Kidney tubule cell (primary cell): Measurements from ENCODE around the gene PRF1.
"Not testable (repeated sequence)": the region's sequence is repeated elsewhere in the genome, so short reads cannot be mapped to it uniquely, and the experiment has no call there.

Experiments
- DNase-seq: peaks from one replicate; pipeline ENCODE4 v3.0.0-alpha.2; 2018; ENCODE audit warnings: low spot score

PRF1 gene

DNA sequence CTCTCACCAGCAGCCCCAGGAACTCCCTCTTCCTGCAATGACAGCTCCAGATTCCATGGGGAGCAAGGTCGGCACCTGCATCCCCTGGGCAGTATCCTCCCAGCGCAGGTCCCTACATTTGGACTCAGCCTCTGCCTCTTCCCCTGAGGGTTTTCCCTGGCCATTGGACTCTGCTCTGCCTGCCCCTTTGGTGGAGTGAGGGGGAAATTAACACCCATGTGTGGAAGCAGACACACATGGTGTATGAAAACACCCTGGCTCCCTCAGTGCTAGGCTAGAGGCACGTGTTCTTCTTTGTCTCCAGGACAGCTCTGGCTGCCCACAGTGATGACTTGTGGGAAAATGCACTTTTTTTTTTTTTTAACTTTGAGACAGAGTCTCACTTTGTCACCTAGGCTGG is 8.4 kb downstream of the PRF1 start:
- no peak for DNase-seq

DNA sequence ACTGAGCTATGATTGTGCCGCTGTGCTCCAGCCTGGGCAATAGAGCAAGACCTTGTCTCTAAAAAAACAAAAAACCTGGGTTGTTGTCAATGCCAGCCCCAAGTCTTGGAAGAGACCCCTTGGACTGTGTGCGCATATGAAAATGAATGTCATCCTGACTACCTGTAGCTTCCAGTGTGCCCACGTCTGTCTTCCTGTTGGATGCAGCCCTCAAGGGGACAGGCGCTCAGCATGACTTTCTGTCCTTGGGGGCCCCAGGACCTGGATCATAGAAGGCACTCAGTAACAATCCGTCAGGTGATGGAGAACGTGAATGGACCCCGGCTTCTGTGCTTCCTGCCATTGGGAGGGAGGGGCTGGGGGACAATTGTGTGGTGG is 9.0 kb downstream of the PRF1 start:
- DNase-seq: no peak

DNA sequence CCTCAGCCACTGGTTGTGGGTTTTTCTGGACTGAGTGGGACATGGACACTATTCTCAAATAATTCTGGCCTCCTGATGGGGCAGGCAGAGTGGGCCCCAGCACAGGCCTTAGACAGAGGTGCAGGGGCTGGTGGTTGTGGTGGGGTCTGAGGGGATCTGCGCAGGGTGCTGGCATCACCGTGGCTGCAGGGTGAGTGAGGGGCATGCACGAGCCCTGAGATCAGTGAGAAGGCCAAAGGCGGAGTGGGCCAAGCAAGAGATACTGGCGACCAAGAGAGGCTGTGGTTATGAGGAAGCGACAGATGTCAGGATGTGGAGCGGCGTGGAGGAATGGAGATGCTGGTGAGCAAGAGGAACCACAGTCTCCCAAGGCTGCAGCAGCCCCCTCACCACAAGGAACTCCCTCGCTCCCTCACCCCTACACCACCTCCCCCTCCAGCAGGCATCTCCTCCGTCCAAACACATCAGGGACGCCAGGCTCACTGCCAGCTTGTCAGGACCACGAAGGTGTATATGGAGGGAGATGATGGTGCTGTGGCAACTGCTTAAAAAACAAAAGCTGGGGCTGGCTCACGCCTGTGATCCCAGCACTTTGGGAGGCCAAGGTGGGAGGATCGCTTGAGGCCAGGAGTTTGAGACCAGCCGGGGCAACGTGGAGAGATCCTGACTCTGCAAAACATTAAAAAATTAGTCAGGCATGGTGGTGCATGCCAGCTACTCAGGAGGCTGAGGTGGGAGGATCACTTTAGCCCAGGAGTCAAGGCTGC is 9.6 kb downstream of the PRF1 start:
- DNase-seq: no peak

DNA sequence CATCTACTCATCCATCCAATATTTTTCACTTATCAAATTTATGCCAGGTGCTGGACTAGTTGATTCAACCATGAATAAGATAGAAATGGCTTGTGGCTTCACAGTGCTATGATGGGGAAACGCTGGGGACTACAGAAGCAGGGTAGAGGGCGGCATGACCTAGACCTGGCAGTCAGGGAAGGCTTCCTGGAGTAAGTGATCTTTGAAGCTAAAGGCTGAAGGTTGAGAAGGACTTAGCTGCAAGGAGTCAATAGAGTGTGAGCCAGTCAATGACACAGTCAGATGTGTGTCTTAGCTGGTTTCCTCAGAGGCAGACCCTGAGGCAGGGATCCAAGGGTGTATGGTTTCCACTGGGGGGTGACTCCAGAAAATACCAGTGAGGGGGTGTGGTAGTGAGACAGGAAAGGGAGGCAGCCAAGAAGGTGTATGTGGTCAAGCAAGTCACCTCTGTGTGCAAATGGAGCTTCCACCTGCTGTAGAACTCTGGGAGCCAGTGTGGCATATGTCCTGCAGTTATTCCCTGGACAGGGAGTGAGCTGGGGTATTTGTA is 10.3 kb downstream of the PRF1 start:
- DNase-seq: no peak

DNA sequence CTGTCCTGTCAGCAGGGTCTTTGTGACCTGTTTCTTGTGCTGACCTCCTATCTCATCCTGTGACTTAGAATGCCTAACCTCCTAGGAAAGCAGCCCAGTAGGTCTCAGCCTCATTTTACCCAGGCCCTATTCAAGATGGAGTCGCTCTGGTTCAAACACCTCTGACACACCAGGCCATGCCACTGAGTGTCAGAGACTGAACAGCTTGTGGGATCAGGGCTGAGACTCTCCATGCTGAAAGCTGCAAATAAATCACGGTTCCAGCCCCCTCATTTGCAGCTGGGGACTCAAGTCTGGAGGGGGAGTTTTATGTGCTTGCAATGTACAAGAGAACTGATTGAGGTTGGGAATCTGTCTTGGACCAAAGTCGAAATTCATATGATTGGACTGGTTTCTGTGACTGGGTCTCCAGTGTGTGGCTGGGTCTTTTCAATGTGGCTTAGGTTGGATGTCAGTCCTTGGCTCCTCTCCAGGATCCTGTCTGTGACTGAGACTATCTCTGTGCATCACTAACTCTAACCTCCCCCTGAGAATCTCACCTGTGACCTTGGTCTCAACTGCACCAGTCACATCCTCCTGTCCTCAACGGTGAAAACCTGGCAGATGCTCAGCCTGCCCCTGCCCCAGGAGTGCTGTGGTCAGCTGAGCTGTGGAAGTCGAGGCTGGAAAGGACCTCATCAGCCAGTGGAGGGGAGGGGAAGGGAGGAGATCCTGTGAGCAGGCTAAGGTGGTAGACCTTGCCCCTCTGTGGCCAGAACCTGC is 11.7 kb downstream of the PRF1 start:
- no peak for DNase-seq

DNA sequence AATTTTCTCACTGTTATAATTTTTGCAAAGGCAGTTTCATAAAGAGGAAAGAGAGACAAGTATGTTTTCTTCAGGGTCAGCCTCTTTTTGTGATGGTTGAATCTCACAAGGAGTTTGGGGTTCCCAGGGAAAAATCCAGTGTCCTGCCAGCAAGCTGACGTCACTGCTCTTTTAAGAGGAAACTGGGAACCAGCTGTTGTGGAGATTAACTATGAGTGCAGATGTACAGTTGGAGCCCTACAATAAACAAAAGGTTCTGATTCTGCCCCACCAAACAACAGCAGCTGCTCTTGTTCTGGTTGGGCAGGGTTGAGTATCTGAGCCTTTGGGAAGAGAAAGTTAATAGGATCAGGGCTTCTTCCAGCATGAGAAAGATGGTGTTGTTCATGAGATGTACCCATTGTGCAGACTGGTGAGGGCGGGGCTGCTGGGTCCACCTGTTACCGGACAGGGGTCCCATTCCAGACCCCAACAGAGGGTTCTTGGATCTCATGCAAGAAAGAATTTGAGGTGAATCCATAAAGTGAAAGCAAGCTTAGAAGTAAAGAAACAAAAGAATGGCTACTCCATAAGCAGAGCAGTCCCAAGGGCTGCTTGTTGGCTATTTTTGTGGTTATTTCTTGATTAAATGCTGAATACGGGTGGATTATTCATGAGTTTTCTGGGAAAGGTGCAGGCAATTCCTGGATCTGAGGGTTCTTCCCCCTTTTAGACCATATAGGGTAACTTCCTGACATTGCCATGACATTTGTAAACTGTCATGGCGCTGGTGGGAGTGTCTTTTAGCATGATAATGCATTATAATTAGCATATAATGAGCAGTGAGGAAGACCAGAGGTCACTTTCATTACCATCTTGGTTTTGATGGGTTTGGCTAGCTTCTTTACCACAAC is 12.5 kb downstream of the PRF1 start:
- DNase-seq: no peak

DNA sequence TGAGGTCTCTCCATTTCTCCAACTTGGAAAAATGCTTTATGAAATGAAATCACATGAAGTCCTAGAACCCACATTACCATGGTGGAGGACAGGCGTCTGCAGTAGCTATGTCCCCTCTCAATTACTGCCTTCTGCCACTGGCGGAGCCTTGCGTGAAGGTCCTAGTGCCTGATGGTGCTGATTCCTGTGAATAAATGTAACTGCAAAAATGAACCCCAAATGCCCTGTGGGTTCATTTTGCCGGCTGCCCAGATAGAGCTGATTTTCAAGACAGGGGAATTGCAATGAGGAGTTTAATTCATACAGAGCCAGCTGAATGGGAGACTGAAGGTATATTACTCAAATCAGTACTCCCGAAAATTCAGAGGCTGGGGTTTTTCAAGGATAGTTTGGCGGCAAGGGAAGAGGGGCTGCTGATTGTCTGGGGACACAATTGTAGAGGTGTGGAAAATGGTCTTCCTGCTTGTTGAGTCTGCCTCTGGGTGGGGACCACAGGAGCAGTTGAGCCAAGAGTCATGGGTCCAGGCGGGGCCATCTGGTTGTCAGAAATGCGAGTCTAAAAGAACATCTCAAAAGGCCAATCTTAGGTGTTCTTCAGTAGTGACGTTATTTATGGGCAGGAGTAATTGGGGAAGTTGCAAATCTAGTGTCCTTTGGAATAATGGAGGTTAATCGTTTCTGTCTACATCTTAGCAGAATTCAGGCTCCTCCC is 13.5 kb downstream of the PRF1 start:
- no peak for DNase-seq

DNA sequence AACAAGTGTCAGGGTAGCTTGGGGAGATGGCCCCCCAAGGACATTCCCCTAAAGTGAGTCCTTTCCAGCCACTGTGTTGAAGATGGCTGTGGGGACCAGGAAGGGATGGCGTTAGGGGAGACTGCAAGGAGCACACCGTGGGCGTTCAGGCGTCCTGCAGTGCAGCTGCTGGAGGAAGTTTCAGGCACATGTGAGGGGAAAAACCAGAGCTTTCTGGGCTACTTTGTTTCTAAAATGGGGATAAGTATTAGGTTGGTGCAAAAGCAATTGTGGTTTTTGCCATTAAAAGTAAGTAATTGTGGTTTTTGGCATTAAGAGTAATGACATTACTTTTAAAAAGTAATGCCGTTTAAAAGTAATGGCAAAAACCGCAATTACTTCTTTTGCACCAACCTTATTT is 14.3 kb downstream of the PRF1 start:
- DNase-seq: no peak

DNA sequence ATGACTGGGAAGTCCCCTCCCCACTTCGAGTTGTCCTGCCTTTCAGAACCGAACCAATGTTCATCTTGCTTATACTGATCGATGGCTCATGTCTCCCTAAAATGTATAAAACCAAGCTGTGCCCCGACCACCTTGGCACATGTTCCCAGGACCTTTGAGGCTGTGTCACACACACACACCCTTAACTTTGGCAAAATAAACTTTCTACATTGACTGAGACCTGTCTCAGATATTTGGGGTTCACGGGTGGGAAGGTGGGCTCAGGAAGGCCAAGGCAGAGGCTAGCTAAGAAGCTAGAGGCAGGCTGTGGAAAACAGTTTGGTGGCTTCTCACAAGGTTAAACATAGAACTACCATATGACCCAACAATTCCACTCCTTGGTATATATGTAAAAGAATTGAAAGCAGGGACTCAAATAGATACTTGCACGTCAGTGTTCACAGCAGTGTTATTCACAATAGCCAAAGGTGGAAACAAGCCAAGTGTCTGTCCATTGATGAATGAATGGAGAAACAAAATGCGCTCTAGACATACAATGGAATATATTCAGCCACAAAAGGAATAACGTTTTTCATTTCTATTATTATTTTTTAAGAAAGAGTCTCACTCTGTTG is 15.4 kb downstream of the PRF1 start:
- DNase-seq: no peak

DNA sequence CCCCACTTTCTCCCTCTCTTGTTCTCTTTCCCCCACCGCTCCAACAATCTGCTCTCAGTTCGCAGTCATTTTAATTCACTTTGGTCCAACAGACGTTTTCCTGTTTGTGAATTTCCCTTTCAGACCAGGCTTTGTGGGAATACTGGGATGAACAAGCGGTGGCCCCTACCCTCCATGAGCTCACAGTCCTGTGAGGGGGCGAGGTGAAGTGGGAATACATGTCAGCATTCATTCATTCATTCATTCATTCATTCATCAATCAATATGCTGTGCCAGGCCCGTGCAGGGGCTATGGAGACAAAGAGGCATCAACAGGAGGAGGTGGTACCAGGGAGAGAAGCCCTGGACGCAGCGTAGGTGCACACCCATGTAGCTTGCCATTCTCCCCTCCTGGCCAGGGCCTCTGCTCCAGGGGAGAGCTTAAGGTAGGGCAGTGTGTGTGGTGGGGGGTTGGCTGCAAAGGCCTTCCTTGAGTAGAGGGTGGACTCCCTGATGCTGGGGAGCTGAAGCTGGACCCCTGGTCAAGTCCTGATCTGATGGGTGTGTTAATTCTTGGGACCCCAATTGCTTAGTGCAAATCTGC is 16.1 kb downstream of the PRF1 start:
- DNase-seq: no peak

DNA sequence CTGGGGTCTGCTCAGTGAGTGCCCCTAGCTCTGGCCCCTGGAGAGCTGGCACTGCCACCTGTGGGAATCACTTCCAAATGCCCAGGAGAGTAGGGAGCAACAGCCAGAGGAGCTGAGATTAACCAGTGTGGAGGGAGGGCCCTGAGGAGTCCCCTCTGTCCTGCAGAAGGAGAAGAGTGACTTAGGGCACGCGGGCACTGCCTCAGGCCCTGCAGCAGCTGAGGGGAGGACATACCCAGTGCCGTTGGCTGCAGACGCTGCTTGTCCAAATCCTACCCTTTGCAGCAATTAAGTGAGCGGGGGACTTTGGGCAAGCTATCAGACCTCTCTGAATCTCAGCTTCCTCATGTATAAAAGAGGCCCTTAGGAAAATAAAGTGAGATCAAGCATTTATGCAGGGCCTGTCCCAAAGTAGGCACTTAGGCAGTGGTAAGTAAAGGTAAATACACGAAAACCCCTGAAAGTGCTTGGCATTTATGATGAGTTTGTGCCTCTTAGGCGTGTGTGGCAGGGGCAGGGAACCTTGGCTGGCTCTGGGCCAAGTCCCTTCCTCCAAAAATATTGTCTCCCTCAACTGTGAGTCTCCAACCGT is 16.9 kb downstream of the PRF1 start:
- DNase-seq: no peak

DNA sequence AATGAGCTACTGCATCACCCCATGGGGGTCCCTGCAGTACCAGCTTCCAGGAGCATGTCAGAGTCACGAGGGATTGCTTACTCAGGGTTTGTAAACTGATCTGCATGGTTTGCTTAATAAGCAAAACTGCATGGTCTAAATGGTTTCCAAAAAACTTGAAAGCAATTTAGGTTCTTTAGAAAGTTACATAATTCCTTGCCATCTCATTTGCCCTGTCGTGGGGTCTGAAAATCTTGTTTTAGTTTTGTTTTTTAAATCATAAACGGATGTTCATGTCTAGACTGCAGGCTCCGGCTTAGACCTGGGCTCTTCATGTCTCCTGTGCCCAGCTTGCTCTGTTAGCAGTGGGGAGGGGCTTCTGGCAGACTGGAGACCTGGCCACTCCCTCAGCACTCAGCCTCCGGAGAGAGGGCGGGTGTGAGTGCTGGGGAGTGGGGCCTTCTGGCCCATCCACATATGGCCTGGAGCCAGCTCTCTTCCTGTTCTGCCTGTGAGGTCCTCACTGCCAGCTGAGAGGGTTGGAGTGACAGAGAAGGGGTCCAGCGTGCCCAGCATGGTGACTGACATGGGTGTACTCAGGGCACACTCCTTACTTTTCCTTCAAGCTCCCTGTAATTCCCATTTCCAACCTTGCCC is 17.5 kb downstream of the PRF1 start:
- DNase-seq: no peak

DNA sequence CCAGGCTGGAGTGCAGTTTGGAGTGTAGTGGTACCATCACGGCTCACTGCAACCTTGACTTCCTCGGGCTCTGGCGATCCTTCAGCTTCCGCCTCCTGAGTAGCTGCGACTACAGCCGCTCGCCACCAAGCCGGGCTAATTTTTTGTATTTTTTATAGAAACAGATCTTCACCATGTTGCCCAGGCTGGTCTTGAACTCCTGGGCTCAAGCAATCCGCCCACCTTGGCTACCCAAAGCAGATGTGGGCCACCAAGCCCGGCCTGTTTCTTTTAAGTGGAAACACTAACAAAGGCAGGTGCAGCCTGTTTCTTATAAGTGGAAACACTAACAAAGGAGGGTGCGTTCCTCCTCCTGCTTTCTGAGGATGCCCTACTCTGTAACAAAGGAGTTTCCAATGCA is 18.2 kb downstream of the PRF1 start:
- DNase-seq: no peak

DNA sequence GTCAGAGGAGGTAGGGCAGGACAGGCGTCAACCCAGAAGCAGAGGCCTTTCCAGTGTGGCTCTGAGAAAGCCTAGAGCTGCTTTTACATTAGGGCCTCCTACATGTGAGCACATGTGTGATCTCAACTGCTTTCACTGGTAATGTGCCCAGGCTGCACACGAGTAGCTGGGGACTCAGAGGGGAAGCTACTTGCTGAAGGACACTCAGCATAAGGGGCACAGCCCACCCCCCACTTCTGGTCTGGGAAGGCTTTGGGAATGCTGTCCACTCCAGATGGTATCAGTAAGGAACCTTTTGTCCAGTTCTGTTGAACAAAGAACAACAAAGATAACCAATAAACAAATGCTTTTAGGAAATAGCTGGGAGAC is 18.9 kb downstream of the PRF1 start:
- DNase-seq: no peak

DNA sequence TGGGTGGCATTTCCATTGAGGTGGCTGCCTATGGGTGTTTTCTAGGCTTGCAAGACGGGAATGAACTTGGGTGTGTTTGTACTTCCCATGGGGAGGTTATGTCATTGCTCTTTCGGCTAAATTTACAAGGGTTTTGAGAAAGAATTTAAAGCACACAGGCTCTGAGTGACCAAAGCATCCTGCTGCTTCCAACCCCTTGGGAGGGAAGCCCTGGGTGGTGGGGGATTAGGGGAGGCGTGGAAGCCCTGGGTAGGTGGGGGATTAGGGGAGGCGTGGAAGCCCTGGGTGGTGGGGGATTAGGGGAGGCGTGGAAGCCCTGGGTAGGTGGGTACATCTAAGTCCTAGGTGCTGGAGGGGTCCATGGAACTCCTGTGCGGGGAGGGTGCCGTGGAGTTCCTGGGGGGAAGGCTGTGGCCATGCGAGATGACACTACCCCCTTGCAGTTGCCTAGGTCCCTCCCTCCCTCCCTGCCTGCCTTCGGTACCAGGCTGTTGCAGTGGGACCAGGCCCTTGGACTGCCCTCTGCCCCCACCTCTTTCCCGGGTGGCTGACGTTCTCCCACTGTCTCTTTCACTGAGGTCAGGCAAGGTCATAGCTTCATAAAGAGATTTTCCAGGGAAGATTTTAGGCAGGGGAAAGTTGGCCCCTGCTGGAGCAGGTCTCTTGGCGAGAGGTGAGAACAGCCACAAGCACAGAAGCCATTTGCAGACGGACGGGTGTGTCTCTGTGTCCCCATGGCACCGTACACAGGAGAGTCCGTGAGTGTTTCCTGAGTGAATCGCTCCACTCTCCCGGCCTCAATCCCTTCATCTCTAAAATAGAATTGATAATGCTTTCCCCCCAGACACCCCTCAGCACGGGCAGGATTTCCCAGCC is 19.5 kb downstream of the PRF1 start:
- DNase-seq: no peak

DNA sequence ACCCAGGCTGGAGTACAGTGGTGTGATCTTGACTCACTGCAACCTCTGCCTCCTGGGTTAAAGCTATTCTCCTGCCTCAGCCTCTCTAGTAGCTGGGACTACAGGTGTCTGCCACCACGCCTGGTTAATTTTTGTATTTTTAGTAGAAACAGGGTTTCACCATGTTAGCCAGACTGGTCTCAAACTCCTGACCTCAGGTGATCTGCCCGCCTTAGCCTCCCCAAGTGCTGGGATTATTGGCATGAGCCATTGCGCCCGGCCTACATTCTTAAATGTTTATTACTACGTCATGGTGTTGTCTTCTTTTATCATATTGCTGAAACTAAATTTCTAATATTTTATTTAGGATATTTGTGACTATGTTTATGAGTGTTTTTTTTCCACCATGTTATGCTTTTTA is 21.4 kb downstream of the PRF1 start:
- not testable (repeated sequence) for DNase-seq

DNA sequence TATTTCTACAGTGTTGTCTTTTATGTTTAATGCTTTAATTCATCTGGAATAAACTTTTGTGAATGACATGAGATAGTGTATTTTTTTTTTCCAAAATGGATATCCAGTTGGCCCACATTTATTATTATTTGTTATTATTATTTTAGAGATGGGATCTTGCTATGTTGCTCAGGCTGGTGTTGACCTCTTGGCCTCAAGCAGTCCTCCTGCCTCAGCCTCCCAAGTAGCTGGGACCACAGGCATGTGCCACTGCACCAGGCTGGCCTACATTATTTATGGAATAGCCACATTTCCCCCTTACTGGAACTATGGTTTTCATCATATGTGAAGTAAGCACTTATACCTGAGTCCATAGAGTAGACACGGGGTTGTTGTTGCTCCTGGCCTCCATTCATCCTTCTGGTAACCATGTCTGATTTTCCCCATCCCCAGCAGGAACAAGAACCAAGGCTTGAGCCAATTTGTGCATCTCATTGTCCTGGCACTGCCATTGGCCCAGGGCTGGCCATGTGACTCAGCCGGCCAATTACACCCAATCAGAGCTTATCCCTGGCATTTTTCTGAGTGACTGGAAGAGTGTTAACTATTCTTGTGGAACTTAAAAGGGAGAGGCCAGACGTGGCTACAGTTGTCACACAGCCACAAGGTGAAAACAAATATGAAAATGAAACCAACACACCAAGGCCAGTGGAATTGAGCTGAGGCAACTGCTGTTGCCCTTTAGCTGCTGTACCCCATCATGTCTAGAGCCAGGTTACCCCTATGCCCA is 23.1 kb downstream of the PRF1 start:
- DNase-seq: peak; percentile 69

DNA sequence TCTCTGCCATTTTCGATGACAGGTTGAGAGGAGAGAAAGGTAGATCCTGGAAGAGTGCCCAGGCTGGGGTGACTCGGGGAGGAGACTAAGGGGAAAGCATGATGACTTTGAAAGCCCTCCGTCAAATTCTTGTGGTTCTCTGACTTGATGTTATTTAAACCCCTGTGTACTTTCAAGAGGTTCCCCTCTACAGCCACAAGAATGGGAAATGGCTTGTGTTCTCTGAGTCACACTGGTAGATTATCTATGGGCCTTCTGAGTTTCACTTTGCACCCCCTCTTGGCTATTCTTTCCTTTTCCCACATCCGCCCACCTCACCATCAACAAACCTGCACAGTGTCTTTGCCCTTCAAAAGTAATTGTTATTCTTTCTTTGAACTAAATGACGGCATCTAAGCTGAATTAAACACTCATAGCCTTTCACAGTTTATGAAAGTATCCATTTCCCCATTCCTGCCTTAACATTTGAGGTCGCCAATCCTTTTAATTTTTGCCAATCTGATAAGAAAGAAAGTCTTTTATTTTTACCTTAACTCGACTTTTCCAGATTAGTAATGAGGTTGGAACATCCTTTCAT is 24.1 kb downstream of the PRF1 start:
- DNase-seq: peak; percentile 98
